HG03095 (cell line): ENCODE results near the gene PRR22.

ENCODE experiments used
- ATAC-seq: cut with Tn5 transposase; IDR thresholded peaks from one replicate; pipeline ENCODE4 v1.9.1; 2021; ENCODE audit warnings: moderate library complexity; ENCODE audit not compliant: unreplicated experiment

Gene PRR22

DNA sequence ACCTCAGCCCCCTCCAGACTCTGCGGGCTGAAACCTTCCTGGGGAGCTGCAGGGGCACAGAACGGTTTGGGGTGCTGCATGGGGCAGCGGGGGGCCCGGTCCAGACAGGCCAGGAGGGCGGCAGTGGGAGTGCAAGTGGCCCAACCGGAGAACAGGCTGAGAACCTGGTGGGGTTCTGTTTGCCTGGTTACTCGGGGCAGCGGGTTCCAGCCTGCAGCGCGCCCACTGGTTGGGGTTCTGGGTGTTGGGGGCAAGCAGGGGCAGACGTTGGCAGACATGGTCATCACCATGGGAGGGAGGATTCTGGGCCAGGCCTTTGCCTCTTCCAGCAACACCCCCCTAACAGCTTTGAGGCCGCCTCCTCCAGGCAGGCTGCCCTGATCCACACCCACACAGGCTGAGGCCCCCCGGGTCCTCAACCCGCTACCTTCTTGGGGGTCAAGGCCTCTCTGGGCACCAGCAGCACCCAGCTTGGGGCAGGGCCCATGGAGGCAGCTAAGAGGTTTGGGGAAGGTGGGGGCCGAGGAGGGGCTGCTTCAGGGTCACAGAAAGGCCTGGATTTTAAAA lies at the start of gene PRR22:
TSS of gene PRR22 (minus strand) at position 166 of the 567 bp plus-strand sequence. CDS start at position 80, 86 bp downstream.
- no peak for ATAC-seq

- no peak for ATAC-seq
Observed at GRCh38 chr19:5832527-5833216, 48.1 kb upstream of the PRR22 start.

- ATAC-seq = no peak
Observed at GRCh38 chr19:5832061-5832460, 47.5 kb upstream of the PRR22 start.

GRCh38 chr19:5831159-5831558 lies 46.6 kb upstream of the PRR22 start:
- no peak for ATAC-seq

GRCh38 chr19:5829567-5830310 lies 45.2 kb upstream of the PRR22 start:
- no peak for ATAC-seq

- ATAC-seq = no peak
Observed at GRCh38 chr19:5828661-5829566, 44.4 kb upstream of the PRR22 start.

- peak; percentile 53 for ATAC-seq
Observed at GRCh38 chr19:5827891-5828660, 43.5 kb upstream of the PRR22 start.

DNA sequence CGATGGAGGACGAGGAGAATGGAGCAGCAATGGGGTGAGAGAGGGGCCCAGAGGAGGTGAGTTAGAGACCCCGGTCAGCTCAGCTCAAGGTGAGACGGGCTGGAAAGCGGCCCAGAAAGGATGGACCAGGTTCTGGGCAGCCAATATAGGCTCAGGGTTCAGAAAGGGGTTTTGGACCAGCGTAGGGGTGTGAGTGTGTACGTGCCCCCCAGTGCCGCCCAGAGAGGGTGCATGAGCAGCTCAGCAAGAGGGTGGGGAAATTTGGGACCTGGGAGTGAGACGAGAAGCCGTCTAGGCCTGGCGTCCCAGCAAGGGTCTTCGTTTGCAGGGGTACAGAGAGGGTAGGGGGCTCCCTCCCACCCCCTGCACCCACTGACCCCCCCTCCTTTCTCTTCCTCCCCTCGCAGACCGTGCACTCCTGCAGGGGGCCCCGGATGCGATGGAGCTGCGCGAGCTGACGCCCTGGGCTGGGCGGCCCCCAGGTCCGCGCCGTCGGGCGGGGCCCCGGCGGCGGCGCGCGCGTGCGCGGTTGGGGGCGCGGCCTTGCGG lies 42.9 kb upstream of the PRR22 start:
- no peak for ATAC-seq

DNA sequence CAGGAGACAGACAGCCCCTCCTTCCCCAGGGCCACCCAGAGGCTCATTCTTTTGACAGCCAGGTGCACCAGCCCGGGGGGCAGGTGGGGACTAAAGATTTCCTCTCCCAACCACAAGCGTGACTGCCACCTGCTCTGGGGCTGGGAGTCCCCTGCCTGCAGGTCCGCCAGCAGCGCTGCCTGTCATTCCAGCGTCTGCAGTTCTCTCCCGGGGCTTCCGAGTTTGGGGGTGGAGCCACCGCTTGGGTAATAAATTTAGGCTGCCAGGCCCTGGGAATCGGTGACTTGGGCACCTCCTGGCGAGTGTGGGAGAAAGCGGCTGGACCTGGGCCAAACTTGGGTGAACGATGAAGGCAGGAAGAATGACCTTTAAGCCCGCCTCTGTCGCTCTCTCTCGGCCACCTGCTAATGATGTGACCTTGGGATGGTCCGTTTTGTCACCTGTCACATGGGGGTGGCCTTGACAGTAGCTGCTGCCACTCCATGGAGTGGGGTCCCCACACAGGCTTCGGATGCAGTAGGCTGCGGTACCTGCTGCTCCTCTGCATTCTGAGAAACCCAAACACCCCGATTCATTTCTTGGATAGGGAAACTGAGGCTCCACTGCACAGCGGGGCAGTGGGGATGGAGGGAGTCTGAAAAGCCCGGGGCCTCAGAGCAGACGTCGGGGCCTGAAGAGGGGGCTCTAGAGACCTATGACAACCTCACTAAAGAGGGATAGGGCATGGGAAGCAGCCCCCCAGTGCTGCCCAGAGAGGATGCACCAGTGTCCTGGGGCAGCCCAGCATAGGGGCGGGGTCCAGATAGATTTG lies 42.2 kb upstream of the PRR22 start:
- no peak for ATAC-seq

- ATAC-seq = no peak
Observed at GRCh38 chr19:5825178-5825577, 40.6 kb upstream of the PRR22 start.

- no peak for ATAC-seq
Observed at GRCh38 chr19:5824751-5825150, 40.2 kb upstream of the PRR22 start.

DNA sequence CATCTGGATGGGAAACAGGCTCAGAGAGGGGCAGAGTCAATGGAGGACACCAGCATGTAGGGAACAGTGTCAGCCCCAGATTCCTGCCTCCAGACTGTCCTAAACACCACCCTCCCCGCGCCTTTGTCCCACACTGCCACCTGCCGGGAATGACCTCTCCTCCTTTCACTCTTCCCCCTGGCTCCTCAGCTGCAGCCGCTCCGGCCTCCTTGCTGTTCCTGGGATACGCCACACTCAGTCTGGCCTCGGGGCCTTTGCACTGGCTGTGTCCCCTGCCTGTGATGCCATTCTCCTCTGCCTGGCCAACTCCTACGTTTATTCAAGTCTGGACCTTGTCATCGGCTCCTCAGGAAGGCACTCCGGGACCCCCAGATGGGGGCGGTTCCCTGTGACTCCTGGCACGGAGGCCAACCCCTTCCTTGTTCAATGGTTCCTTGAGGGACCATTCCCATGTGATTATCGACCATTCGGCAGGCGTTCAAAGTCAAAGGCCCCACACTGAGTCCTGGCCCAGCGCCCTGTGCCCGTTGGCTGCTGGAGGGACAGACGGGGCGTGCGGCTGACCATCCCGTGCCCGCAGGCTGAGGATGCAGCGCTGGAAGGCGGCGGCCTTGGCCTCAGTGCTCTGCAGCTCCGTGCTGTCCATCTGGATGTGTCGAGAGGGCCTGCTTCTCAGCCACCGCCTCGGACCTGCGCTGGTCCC lies 39.2 kb upstream of the PRR22 start:
- no peak for ATAC-seq

GRCh38 chr19:5822181-5822844 lies 37.8 kb upstream of the PRR22 start:
- ATAC-seq = no peak

- ATAC-seq = no peak
Observed at GRCh38 chr19:5821521-5822180, 37.1 kb upstream of the PRR22 start.

- ATAC-seq = no peak
Observed at GRCh38 chr19:5820785-5821184, 36.2 kb upstream of the PRR22 start.

DNA sequence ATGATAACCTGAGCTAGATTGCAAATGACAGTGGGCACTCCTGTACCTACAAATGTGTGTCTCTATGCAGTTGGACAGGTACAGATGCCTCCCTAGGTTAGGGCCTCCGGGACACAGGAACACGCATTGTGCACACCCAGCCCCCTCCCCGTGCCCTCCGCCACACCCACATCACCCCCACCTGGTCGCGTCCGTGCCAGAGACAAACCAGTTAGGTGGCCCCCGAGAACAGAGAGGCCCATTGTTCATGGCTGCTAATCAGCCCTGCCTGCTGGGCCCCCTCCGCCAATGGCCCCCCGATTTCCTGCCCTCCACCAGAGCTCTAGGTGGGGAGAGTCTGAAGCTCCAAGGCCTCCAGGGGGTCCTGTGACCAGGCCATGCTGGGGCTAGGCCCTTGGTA lies 34.0 kb upstream of the PRR22 start:
- no peak for ATAC-seq

GRCh38 chr19:5817218-5817617 lies 32.7 kb upstream of the PRR22 start:
- ATAC-seq = no peak

DNA sequence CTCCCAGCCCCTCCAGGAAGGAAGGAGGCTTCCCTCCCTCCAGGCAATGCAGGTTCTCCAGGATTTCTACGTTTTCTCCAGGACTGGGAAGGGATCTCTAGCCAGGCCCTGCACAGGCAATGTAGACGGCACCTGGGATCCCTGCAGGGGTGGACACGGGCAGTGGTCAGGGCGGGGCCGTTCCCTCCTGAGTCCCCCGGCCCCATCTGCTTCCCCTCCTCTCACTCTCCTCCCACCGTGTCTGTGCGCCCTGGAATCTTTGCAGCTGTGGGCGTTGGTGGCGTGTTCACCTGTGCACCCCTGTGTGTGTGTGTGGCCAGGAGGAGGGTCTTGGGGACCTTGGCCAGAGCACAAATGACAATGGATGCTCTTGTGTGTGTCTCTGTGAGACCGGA lies 30.3 kb upstream of the PRR22 start:
- ATAC-seq = no peak
